Measurements from ENCODE around the gene PM20D2.

DNA sequence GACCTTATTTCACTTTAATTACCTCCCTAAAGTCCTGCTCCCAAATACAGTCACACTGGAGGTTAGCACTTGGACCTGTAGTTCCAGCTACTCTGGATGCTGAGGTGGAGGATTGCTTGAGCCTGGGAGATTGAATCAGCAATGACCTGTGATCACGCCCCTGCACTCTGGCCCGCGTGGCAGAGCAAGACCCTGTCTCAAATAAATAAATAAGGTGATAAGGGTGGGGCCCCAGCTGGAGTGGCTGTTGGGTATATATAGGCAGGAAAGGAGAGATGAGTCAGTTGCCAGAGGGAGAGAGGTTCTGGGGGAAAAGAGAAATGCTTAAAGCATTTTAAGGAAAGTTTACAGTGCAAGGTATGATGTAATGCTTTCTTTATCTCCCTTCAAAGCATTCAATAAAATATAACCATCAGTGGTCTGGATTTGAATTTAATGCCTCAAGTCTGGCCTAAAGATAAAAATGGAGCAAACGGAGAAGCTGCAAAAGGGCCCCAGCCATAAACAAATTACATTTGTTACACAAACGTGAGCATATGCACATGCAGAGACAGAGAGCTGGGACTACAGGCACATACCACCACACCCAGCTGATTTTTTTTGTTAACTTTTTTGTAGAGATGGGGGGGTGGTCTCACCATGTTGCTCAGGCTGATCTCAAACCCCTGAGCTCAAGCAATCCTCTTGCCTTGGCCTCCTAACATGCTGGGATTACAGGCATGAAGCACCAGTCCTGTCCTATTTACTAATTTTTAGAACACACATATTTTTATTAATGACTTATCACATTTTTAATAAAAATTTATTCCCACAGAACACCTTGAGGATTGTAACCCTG is 6.1 kb upstream of the PM20D2 start:
- no peak for TF ChIP-seq EZH2 (IDR thresholded peaks at IDR 0.05; ENCODE audit: borderline replicate concordance, low read depth, low read length, poor library complexity, severe bottlenecking)
- TF ChIP-seq, protein P1, sequence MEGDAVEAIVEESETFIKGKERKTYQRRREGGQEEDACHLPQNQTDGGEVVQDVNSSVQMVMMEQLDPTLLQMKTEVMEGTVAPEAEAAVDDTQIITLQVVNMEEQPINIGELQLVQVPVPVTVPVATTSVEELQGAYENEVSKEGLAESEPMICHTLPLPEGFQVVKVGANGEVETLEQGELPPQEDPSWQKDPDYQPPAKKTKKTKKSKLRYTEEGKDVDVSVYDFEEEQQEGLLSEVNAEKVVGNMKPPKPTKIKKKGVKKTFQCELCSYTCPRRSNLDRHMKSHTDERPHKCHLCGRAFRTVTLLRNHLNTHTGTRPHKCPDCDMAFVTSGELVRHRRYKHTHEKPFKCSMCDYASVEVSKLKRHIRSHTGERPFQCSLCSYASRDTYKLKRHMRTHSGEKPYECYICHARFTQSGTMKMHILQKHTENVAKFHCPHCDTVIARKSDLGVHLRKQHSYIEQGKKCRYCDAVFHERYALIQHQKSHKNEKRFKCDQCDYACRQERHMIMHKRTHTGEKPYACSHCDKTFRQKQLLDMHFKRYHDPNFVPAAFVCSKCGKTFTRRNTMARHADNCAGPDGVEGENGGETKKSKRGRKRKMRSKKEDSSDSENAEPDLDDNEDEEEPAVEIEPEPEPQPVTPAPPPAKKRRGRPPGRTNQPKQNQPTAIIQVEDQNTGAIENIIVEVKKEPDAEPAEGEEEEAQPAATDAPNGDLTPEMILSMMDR (conservative IDR thresholded peaks at IDR 0.05; ENCODE audit: low read depth, low read length) = no peak
